OCI-LY7 (cell line): Measurements from ENCODE around the gene GPATCH3.

ENCODE experiments used
- CTCF ChIP-seq: fragments of 200-600 bp; sonication (generic); conservative IDR thresholded peaks from 2 replicates; pipeline ENCODE4 v1.5.1; 2014; ENCODE audit warnings: mild to moderate bottlenecking, antibody characterized with exemption, low read length, moderate library complexity, mixed read lengths
- EZH2phosphoT487 ChIP-seq: fragments of 200-600 bp; sonication (generic); IDR thresholded peaks from 2 replicates; pipeline ENCODE4 v1.6.1; 2018; ENCODE audit warnings: low read depth, borderline replicate concordance, mild to moderate bottlenecking, mixed run types, antibody characterized with exemption, low read length, moderate library complexity, mixed read lengths

- no peak for TF ChIP-seq CTCF
- no peak for TF ChIP-seq EZH2phosphoT487
Observed at GRCh38 chr1:26861286-26861701, 39.0 kb downstream of the GPATCH3 start.
